ENCODE measurements around the gene NDC1.
"Not testable (repeated sequence)": the region's sequence is repeated elsewhere in the genome, so short reads cannot be mapped to it uniquely, and the experiment has no call there.

The NDC1 gene

GRCh38 chr1:53760497-53760896 is 77.6 kb downstream of the NDC1 start:
- not testable (repeated sequence) for DNase-seq

GRCh38 chr1:53755874-53756273 is 82.2 kb downstream of the NDC1 start:
- DNase-seq, result no peak

- peak; percentile 7 for DNase-seq
Measured at GRCh38 chr1:53754484-53755312, 83.4 kb downstream of the NDC1 start.

GRCh38 chr1:53752281-53752680 is 85.8 kb downstream of the NDC1 start:
- DNase-seq, result no peak

GRCh38 chr1:53747841-53748240 is 90.3 kb downstream of the NDC1 start:
- DNase-seq, result no peak

- DNase-seq, result no peak
Measured at GRCh38 chr1:53740621-53741105, 97.4 kb downstream of the NDC1 start.

- peak; percentile 29 for DNase-seq
Measured at GRCh38 chr1:53739109-53739681, 98.9 kb downstream of the NDC1 start, which contains the start of gene GLIS1. Gene GLIS1, minus strand, starts transcription at chr1:53739164. Its CDS starts 1,100 bp downstream, at chr1:53738064.

- no peak for DNase-seq
Measured at GRCh38 chr1:53738205-53739108, 99.6 kb downstream of the NDC1 start.

GRCh38 chr1:53737648-53738204 is 100.4 kb downstream of the NDC1 start:
- no peak for DNase-seq

GRCh38 chr1:53736290-53736689 is 101.8 kb downstream of the NDC1 start:
- DNase-seq, result no peak

- no peak for DNase-seq
Measured at GRCh38 chr1:53735681-53736080, 102.4 kb downstream of the NDC1 start.

- no peak for DNase-seq
Measured at GRCh38 chr1:53735261-53735660, 102.8 kb downstream of the NDC1 start.

- DNase-seq, result no peak
Measured at GRCh38 chr1:53734650-53735211, 103.4 kb downstream of the NDC1 start.

- DNase-seq, result no peak
Measured at GRCh38 chr1:53733975-53734649, 104.0 kb downstream of the NDC1 start.

- no peak for DNase-seq
Measured at GRCh38 chr1:53733447-53733931, 104.6 kb downstream of the NDC1 start.

- DNase-seq, result no peak
Measured at GRCh38 chr1:53732912-53733317, 105.2 kb downstream of the NDC1 start.

- DNase-seq, result no peak
Measured at GRCh38 chr1:53732409-53732808, 105.7 kb downstream of the NDC1 start.

- no peak for DNase-seq
Measured at GRCh38 chr1:53731779-53732305, 106.3 kb downstream of the NDC1 start.

- DNase-seq, result no peak
Measured at GRCh38 chr1:53731043-53731600, 107.0 kb downstream of the NDC1 start.

GRCh38 chr1:53730224-53730865 is 107.8 kb downstream of the NDC1 start:
- DNase-seq, result no peak

Data from DMS 273 treated with DMSO at 0.1 percent for 48 hours (cell line).